AG09319 (cell line): ENCODE measurements around the gene ZCCHC18.
"Not testable (repeated sequence)": the region's sequence is repeated elsewhere in the genome, so short reads cannot be mapped to it uniquely, and the experiment has no call there.

Source experiments
- DNase-seq: peaks from one replicate; pipeline ENCODE4 v3.0.0-alpha.2; 2010; ENCODE audit warnings: low read depth; ENCODE audit errors: extremely low read depth
- TF ChIP-seq, protein P1 (sequence below): IDR thresholded peaks from 2 replicates; pipeline ENCODE4 v1.5.1; 2011; ENCODE audit warnings: low read depth, mild to moderate bottlenecking, inconsistent platforms, low read length, moderate library complexity

Gene ZCCHC18

DNA sequence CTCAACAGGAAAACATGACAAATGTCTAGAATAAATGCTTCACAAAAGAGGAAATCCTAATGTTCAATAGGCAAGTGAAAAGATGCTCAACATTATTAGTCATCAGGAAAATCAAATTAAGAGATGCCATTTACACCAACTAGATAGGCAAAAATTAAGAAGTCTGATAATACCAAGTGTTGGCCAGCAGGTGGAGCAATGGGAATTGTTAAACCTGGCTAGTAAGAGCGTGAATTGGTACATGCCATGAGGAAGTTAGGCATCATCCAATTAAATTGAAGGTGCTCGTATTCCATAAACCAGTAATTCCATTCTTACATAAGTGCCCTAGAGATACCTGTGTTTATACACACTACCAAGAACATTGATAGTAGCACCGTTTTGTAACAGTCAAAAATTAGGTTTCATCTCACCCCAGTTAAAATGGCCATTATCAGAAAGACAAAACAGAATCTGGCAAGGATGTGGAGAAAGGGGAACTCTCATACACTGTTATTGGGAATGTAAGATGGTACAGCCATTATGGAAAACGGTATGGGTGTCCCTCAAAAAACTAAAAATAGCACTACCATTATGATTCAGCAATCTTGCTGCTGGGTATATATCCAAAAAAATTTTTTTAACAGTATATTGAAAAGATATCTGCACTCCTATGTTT is 14.0 kb upstream of the ZCCHC18 start:
- TF ChIP-seq, protein P1, sequence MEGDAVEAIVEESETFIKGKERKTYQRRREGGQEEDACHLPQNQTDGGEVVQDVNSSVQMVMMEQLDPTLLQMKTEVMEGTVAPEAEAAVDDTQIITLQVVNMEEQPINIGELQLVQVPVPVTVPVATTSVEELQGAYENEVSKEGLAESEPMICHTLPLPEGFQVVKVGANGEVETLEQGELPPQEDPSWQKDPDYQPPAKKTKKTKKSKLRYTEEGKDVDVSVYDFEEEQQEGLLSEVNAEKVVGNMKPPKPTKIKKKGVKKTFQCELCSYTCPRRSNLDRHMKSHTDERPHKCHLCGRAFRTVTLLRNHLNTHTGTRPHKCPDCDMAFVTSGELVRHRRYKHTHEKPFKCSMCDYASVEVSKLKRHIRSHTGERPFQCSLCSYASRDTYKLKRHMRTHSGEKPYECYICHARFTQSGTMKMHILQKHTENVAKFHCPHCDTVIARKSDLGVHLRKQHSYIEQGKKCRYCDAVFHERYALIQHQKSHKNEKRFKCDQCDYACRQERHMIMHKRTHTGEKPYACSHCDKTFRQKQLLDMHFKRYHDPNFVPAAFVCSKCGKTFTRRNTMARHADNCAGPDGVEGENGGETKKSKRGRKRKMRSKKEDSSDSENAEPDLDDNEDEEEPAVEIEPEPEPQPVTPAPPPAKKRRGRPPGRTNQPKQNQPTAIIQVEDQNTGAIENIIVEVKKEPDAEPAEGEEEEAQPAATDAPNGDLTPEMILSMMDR: peak; percentile 66

GRCh38 chrX:104098919-104099318 is 13.4 kb upstream of the ZCCHC18 start:
- no peak for DNase-seq
- TF ChIP-seq, protein P1: no peak

More for the DNA sequence above, 14.0 kb upstream of the ZCCHC18 start:
- peak; percentile 62 for DNase-seq

GRCh38 chrX:104104676-104105075 is 7.6 kb upstream of the ZCCHC18 start:
- DNase-seq: no peak
- TF ChIP-seq, protein P1: no peak

GRCh38 chrX:104105330-104106262 is 6.7 kb upstream of the ZCCHC18 start:
- TF ChIP-seq, protein P1: no peak
- DNase-seq: no peak

DNA sequence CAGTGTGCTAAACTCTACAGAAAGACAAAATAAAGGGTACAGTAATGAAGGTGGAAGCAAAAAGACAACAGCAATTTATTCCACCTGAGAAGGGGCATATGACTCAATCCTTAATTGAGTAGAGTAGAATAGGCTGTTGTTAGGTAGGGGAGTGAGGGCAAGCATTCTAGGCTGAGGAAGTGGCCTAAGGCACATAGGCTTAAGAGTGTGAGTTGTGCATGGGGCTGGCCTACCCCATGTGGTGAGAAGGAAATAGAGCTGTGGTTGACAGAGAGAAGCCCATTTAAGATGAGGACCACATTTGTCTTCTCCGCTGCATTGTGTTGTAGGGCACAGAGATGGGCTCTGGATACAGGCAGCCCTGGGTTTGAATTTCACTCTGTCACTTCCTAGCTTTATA is 3.4 kb upstream of the ZCCHC18 start:
- TF ChIP-seq, protein P1: no peak
- DNase-seq: no peak

GRCh38 chrX:104110491-104111240 is 1.7 kb upstream of the ZCCHC18 start:
- not testable (repeated sequence) for DNase-seq

DNA sequence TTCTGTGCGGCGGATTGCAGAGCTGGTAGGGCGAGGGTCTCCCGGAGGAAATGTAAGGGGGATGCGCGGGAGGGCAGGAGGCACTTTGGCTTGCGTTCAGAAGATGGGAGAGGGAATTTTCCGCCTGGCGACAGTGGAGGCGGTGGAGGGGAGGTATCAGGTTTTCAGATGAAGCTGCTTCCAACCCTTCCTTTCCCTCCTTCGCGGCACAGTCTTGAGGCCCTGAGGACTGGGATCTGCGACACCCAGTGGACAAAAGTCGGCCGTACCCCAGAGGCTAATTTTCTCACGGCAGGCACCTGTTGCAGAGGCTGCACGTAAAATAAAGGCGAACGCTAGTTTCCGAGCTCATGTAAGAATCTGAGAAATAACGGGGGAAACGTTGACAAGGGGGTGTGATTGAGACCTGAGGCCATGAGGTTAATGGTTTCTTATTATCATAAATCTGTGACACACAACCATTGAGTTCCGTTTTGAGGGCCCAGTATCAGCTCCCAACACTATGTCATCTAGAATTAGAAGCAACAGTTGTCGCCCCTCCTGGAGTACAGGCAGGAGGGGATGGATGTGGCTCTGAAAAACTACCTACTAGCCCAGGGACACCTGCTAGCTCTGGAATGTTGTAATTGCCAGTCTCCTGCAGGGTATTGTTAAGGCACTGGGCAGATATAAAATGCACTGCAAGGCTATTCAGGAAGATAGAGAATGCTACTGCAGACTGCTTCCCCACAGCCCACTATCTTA is 1.1 kb downstream of the ZCCHC18 start:
- no peak for DNase-seq
- TF ChIP-seq, protein P1: peak; percentile 53
